Pancreas (tissue), 10 donors: ENCODE measurements around the gene IL1RL1. TPM values are rescaled to one million over a fixed set of nuclear protein-coding genes. Genes with fewer than 3 reads are reported as not detected.

Experiments
- ATAC-seq, 4 donors: fragments of 200-7000 bp; cut with Tn5 transposase; one replicate each; pipeline versions ENCODE4 v1.8.0 to v1.9.1; 2020; ENCODE audit warnings: mild to moderate bottlenecking in 4 of 4, moderate library complexity in 4 of 4
- DNase-seq, 6 donors: peaks; one replicate each; pipeline ENCODE4 v3.0.0-alpha.2; 2020
- FAIRE-seq: peaks from 2 replicates; lab custom pipeline; 2012; peaks lifted over from hg19 to GRCh38; lab: Jason Lieb, UNC
- H3K27ac ChIP-seq, 4 donors: fragments of 200-600 bp; sonication (generic); 1 replicate in 3 of 4; 2 replicates in 1 of 4; pipeline versions ENCODE4 v1.5.0 to v1.8.0; 2020
- H3K27me3 ChIP-seq, 4 donors: fragments of 200-600 bp; one replicate each; pipeline ENCODE4 v1.8.0; 2021
- H3K36me3 ChIP-seq, 3 donors: fragments of 200-600 bp; sonication (generic) in 1 of 3; one replicate each; pipeline versions ENCODE4 v1.5.0 to v1.8.0; 2020 to 2021
- H3K4me1 ChIP-seq, 3 donors: fragments of 200-600 bp; one replicate each; pipeline ENCODE4 v1.8.0; 2021
- H3K4me3 ChIP-seq, 4 donors: fragments of 200-600 bp; sonication (generic) in 2 of 4; one replicate each; pipeline versions ENCODE4 v1.5.0 to v1.8.0; 2020 to 2021
- H3K9me3 ChIP-seq, 4 donors: fragments of 200-600 bp; one replicate each; pipeline ENCODE4 v1.8.0; 2021
- CTCF ChIP-seq, 4 donors: fragments of 200-600 bp; sonication (generic) in 3 of 4; IDR thresholded peaks; one replicate each; pipeline versions ENCODE4 v1.5.0 to v1.8.0; 2021; ENCODE audit warnings: antibody characterized with exemption in 4 of 4
- WGBS, 2 donors: extraction: QIAGEN DNeasy Blood & Tissue Kit; methylation state at CpG; one replicate each; pipeline ENCODE4 v1.1.7; 2013; 5-methylcytosine and 5-hydroxymethylcytosine counted together
- intact Hi-C, 3 donors: fragments of 100-400 bp; cut with DNase I; formaldehyde crosslinking; loops; one replicate each; pipeline versions ENCODE4 v1.11.1 to v1.14.2; 2022
- polyA plus RNA-seq, 2 donors: library from polyadenylated mRNA; stranded (reverse); fragments of 200-250 nt; gene quantifications; one replicate each; pipeline ENCODE4 v1.2.3, GENCODE V29; 2013
- total RNA-seq, 6 donors: library from RNA; stranded (reverse); fragmentation: NEBNext Ultra II Directional in 4 of 6; extraction: Animal tissue kit (Norgen Biotek cat#: 25700) in 4 of 6; gene quantifications; one replicate each; pipeline versions ENCODE4 v1.2.1 to v1.2.4, GENCODE V29; 2021 to 2023
- donor health status: healthy with polysubstance abuse.
- donor health status: DM: no; HTN: no; CAD: no; lungs with moderate emphysema.
- donor health status: DM: no; HTN: no; CAD: no.
- donor health status: control.
- donor health status: control.
- donor health status: Bipolar disorder and iron deficiency.
- donor health status: DM: yes; HTN: yes; CAD: no.
- donor health status: DM: no; HTN: no; CAD: no.
- donor health status: DM: no; HTN: no; CAD: no.
- donor health status: DM: yes; HTN: yes; CAD: no.

The IL1RL1 gene
- total and polyA plus RNA-seq, 8 donors = 0.28 to 2.5 (median 1.1) TPM

GRCh38 chr2:102276549-102277201 is 34.7 kb upstream of the IL1RL1 start:
- Histone ChIP-seq H3K27me3 (peaks cover 0 to 4% (median 0%) of the 10 kb centered on the region in 4 donors), H3K36me3 (no peaks in the 10 kb centered on the region), H3K27ac (no peak overlapping the region), H3K4me1 (no peaks in the 10 kb centered on the region), H3K4me3 (no peak overlapping the region), H3K9me3 (no peaks in the 10 kb centered on the region)
- TF ChIP-seq CTCF (IDR thresholded peaks at IDR 0.05) = no peak
- no peak for DNase-seq
- no peak for ATAC-seq
- 87 to 92% methylated on average over 2 of the region's 2 CpGs for WGBS, 2 donors
- no peak for FAIRE-seq
- intact Hi-C loops = no loop called here

DNA sequence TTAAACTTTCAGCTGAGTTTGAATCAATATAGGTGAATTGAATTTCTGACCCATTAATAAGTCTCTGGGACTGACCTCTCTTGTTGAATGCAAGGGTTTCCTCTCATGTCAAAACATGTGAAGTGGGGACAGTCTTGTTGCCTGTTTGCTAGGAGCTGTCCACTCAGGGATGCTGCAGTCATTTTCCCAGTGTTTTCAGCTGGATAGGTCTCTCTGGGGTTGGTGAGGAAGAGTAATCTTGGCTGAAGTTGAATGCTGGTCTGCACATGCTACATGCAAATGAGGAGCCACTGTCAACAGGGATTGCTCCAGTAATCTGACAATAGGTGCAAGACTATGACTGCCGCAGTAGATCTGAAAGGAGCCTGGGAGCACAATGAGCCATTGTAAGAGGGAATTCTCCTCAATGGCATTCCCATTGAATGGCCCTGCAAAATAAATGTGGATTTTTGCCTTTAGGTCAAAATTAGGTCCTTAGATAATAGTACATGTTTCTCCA is 34.1 kb upstream of the IL1RL1 start:
- no peak overlapping the region for H3K27ac ChIP-seq
- FAIRE-seq = no peak
- 28 to 48% methylated on average over 1 of the region's 1 CpG for WGBS, 2 donors

GRCh38 chr2:102278720-102279390 is 32.5 kb upstream of the IL1RL1 start:
- Histone ChIP-seq H3K27ac (no peak overlapping the region), H3K9me3 (no peaks in the 10 kb centered on the region), H3K27me3 (peaks cover 0 to 4% (median 0%) of the 10 kb centered on the region in 4 donors), H3K4me3 (no peak overlapping the region), H3K4me1 (no peaks in the 10 kb centered on the region), H3K36me3 (no peaks in the 10 kb centered on the region)
- FAIRE-seq = no peak
- DNase-seq = no peak
- intact Hi-C loops = no loop called here
- no peak for ATAC-seq
- WGBS, 2 donors = 65 to 72% methylated on average over 3 of the region's 3 CpGs
- no peak for TF ChIP-seq CTCF (IDR thresholded peaks at IDR 0.05)

More for the DNA sequence above, 34.1 kb upstream of the IL1RL1 start:
- H3K9me3 ChIP-seq = no peaks in the 10 kb centered on the region
- DNase-seq (no peak), ATAC-seq (no peak)
- intact Hi-C loops = no loop called here
- no peak overlapping the region for H3K4me3 ChIP-seq
- no peaks in the 10 kb centered on the region for H3K4me1 ChIP-seq
- H3K27me3 ChIP-seq = peaks cover 0 to 4% (median 0%) of the 10 kb centered on the region in 4 donors
- no peak for TF ChIP-seq CTCF (IDR thresholded peaks at IDR 0.05)
- H3K36me3 ChIP-seq = no peaks in the 10 kb centered on the region

GRCh38 chr2:102279391-102279735 is 32.0 kb upstream of the IL1RL1 start:
- H3K27ac ChIP-seq = no peak overlapping the region
- ATAC-seq (no peak), FAIRE-seq (no peak), DNase-seq (no peak)
- H3K4me3 ChIP-seq = no peak overlapping the region
- H3K36me3 ChIP-seq = no peaks in the 10 kb centered on the region
- peaks cover 0 to 4% (median 0%) of the 10 kb centered on the region in 4 donors for H3K27me3 ChIP-seq
- intact Hi-C loops = no loop called here
- no peaks in the 10 kb centered on the region for H3K9me3 ChIP-seq
- H3K4me1 ChIP-seq = no peaks in the 10 kb centered on the region
- WGBS, 2 donors = 49 to 62% methylated on average over 1 of the region's 1 CpG
- no peak for TF ChIP-seq CTCF (IDR thresholded peaks at IDR 0.05)

- TF ChIP-seq CTCF (IDR thresholded peaks at IDR 0.05) = no peak
- Histone ChIP-seq H3K27ac (no peak overlapping the region), H3K36me3 (no peaks in the 10 kb centered on the region), H3K27me3 (peaks cover 0 to 4% (median 0%) of the 10 kb centered on the region in 4 donors), H3K9me3 (peaks cover 0 to under 1% (median 0%) of the 10 kb centered on the region in 4 donors), H3K4me3 (no peak overlapping the region), H3K4me1 (no peaks in the 10 kb centered on the region)
- ATAC-seq (no peak), FAIRE-seq (no peak), DNase-seq (no peak)
- WGBS, 2 donors = 53 to 68% methylated on average over 2 of the region's 2 CpGs
- intact Hi-C loops = no loop called here
Observed at GRCh38 chr2:102282678-102283091, 28.7 kb upstream of the IL1RL1 start.
